ENCODE measurements around the gene GPC6.

Gene GPC6

DNA sequence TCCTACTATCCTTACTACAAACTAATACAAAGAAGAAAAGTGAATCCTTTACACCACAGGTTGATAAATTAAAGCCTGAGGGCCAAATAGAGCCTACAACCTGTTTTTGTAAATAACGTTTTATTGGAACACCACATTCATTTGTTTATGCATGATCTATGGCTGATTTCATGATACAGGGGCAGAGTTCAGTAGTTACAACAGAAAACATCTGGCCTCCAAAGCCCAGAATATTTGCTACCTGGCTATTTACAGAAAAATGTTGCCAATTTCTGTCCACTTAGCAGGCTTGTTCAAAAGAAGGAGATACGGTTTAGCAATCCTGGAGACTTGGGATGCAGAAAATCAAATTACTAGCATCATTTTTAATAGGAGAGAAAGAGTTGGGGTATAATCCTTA lies 1228.8 kb downstream of the GPC6 start:
- no peak for DNase-seq

All from activated CD4-positive, alpha-beta T cell treated with anti-CD3 and anti-CD28 coated beads, Interleukin-2, Interleukin-6, amounts not matched to agents 100 ng/mL and 50 ng/mL, durations not matched to agents 16 hours and 8 hours (primary cell).